OCI-LY1 (cell line): ENCODE results near the gene CELSR3.

Experiments
- H2AFZ ChIP-seq: fragments of 200-600 bp; sonication (generic), shearing (Covaris generic); 2 replicates; pipeline ENCODE4 v1.6.0; 2014; ENCODE audit warnings: antibody characterized with exemption, mild to moderate bottlenecking, low read length
- H3F3A ChIP-seq: fragments of 200-600 bp; sonication (generic), shearing (Covaris generic); 2 replicates; pipeline ENCODE4 v1.6.0; 2014; ENCODE audit warnings: mild to moderate bottlenecking, antibody characterized with exemption, low read length, moderate library complexity; ENCODE audit not compliant: insufficient read depth
- H3K27ac ChIP-seq: fragments of 200-600 bp; sonication (generic); 2 replicates; pipeline ENCODE4 v1.5.1; 2014; ENCODE audit warnings: low read length, mixed run types, mild to moderate bottlenecking, low read depth; ENCODE audit not compliant: poor library complexity, severe bottlenecking
- H3K27me3 ChIP-seq: fragments of 200-600 bp; sonication (generic); 2 replicates; pipeline ENCODE4 v1.6.0; 2014; ENCODE audit warnings: antibody characterized with exemption, mild to moderate bottlenecking, low read length, moderate library complexity; ENCODE audit not compliant: insufficient read depth
- H3K36me3 ChIP-seq: fragments of 200-600 bp; sonication (generic); 2 replicates; pipeline ENCODE4 v1.6.1; 2014; ENCODE audit warnings: mild to moderate bottlenecking, antibody characterized with exemption, low read length, moderate library complexity, mixed read lengths; ENCODE audit not compliant: insufficient read depth
- H3K4me1 ChIP-seq: fragments of 200-600 bp; sonication (generic); 2 replicates; pipeline ENCODE4 v1.5.1; 2014; ENCODE audit warnings: mild to moderate bottlenecking, low read length, moderate library complexity; ENCODE audit not compliant: insufficient read depth, severe bottlenecking
- H3K4me2 ChIP-seq: fragments of 200-600 bp; sonication (generic), shearing (Covaris generic); 2 replicates; pipeline ENCODE4 v1.6.1; 2014; ENCODE audit warnings: low read length
- H3K4me3 ChIP-seq: fragments of 200-600 bp; sonication (generic); 2 replicates; pipeline ENCODE4 v1.5.1; 2014; ENCODE audit warnings: low read length, low read depth, mild to moderate bottlenecking, mixed read lengths; ENCODE audit not compliant: poor library complexity, severe bottlenecking
- H3K79me2 ChIP-seq: fragments of 200-600 bp; shearing (Covaris generic); 2 replicates; pipeline ENCODE4 v1.6.1; 2016; ENCODE audit warnings: mixed run types, low read length, mixed read lengths; ENCODE audit not compliant: insufficient read depth
- H3K9ac ChIP-seq: fragments of 200-600 bp; sonication (generic), shearing (Covaris generic); 2 replicates; pipeline ENCODE4 v1.6.1; 2014; ENCODE audit warnings: mild to moderate bottlenecking, low read length, mixed read lengths
- H3K9me2 ChIP-seq: fragments of 200-600 bp; sonication (generic), shearing (Covaris generic); 2 replicates; pipeline ENCODE4 v1.6.1; 2014; ENCODE audit warnings: low read depth, mild to moderate bottlenecking, low read length, mixed read lengths
- H3K9me3 ChIP-seq: fragments of 200-600 bp; shearing (Covaris generic); 2 replicates; pipeline ENCODE4 v1.6.1; 2014; ENCODE audit warnings: low read length, mixed read lengths
- H4K20me1 ChIP-seq: fragments of 200-600 bp; sonication (generic), shearing (Covaris generic); 2 replicates; pipeline ENCODE4 v1.6.0; 2016; ENCODE audit warnings: mild to moderate bottlenecking, low read length; ENCODE audit not compliant: insufficient read depth
- CTCF ChIP-seq: fragments of 200-600 bp; sonication (generic), shearing (Covaris generic); IDR thresholded peaks from 2 replicates; pipeline ENCODE4 v1.5.1; 2017; ENCODE audit warnings: mild to moderate bottlenecking, antibody characterized with exemption, low read length, moderate library complexity, mixed read lengths
- EZH2 ChIP-seq: fragments of 200-600 bp; sonication (generic), shearing (Covaris generic); IDR thresholded peaks from 2 replicates; pipeline ENCODE4 v1.8.0; 2017; ENCODE audit warnings: borderline replicate concordance, mixed run types, mild to moderate bottlenecking, antibody characterized with exemption, low read length, moderate library complexity, mixed read lengths

The CELSR3 gene

GRCh38 chr3:48594417-48595049, 68.2 kb downstream of the CELSR3 start:
- H3K4me3 ChIP-seq: no peak overlapping the region
- H3K27ac ChIP-seq: no peak overlapping the region
- H3K9ac ChIP-seq: no peak overlapping the region
- TF ChIP-seq CTCF: no peak
- no peak overlapping the region for H2AFZ ChIP-seq
- H3K9me2 ChIP-seq: no peaks in the 10 kb centered on the region
- H3K36me3 ChIP-seq: peaks cover 23% of the 10 kb centered on the region; the same call in 1 of the 2 replicates
- no peaks in the 10 kb centered on the region for H3K79me2 ChIP-seq
- no peaks in the 10 kb centered on the region for H3K9me3 ChIP-seq
- no peak overlapping the region for H3K4me2 ChIP-seq
- H4K20me1 ChIP-seq: no peaks in the 10 kb centered on the region
- H3K4me1 ChIP-seq: no peaks in the 10 kb centered on the region
- peaks cover 22% of the 10 kb centered on the region for H3K27me3 ChIP-seq
- H3F3A ChIP-seq: no peaks in the 10 kb centered on the region

- peaks cover 22% of the 10 kb centered on the region for H3K27me3 ChIP-seq
These were observed 69.3 kb downstream of the CELSR3 start for GRCh38 chr3:48593337-48593736.

GRCh38 chr3:48592519-48593087, 70.1 kb downstream of the CELSR3 start:
- no peaks in the 10 kb centered on the region for H3K79me2 ChIP-seq
- no peak overlapping the region for H3K9ac ChIP-seq
- peaks cover 22% of the 10 kb centered on the region for H3K27me3 ChIP-seq
- no peak overlapping the region for H3K4me2 ChIP-seq
- TF ChIP-seq EZH2 (no peak), CTCF (no peak)
- H3K27ac ChIP-seq: no peak overlapping the region
- H3K9me3 ChIP-seq: no peaks in the 10 kb centered on the region
- no peaks in the 10 kb centered on the region for H3K9me2 ChIP-seq
- H3K4me3 ChIP-seq: no peak overlapping the region
- H3K4me1 ChIP-seq: no peaks in the 10 kb centered on the region
- no peak overlapping the region for H2AFZ ChIP-seq
- H3F3A ChIP-seq: no peaks in the 10 kb centered on the region
- peaks cover 5% of the 10 kb centered on the region; the same call in 1 of the 2 replicates for H3K36me3 ChIP-seq
- no peaks in the 10 kb centered on the region for H4K20me1 ChIP-seq

More at GRCh38 chr3:48593337-48593736, 69.3 kb downstream of the CELSR3 start:
- Histone ChIP-seq H4K20me1 (no peaks in the 10 kb centered on the region), H3K9me2 (no peaks in the 10 kb centered on the region), H3K79me2 (no peaks in the 10 kb centered on the region), H3F3A (no peaks in the 10 kb centered on the region), H3K4me3 (no peak overlapping the region), H3K27ac (no peak overlapping the region), H3K9ac (no peak overlapping the region), H2AFZ (no peak overlapping the region), H3K36me3 (peaks cover 11% of the 10 kb centered on the region; the same call in 1 of the 2 replicates), H3K4me2 (no peak overlapping the region), H3K4me1 (no peaks in the 10 kb centered on the region), H3K9me3 (no peaks in the 10 kb centered on the region)
- TF ChIP-seq EZH2 (no peak), CTCF (no peak)
